ENCODE measurements around the gene AP3B1. TPM values are rescaled to one million over a fixed set of nuclear protein-coding genes. Genes with fewer than 3 reads are reported as not detected.

The AP3B1 gene
- total and polyA plus RNA-seq, 2 donors from 2014 or later = 49.3 to 53.2 TPM

DNA sequence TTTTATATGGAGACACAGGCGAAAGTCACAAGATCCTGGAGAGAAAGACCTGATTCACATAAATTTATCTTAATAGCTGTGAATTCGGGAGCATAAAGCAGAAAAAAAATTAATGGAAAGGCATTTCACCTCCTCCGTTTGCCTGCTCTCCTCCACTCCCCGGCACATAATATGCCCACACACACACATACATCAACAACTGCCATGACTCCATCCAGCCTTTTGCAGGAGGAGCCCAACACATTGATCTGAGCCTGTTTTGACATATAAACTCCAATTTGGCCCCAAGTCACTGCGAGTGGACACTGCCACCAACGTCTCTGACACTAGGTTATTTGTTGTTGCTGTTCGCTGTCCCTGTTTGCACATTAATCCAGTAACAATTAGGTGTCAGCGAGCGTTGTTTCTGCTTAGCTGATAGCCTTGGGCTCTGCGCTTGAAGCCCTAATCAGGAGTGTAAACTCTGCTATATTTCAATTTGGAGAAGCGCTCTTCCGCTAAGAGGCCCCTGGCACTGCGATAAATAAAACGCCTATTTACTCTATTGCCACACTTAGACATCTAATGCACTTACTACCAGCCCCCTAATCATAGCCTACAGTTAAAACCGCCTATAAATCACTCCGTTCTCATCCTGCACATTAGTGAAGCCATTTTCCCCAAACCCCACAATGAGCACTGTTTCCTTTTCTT, 322.6 kb downstream of the AP3B1 start:
- Histone ChIP-seq H3K4me3 (ENCODE audit: low read length in 3 of 3) (peak overlapping the region in 2 of 3 donors; percentile 30 to 45), H3K36me3 (ENCODE audit: control insufficient read depth in 2 of 3, insufficient read depth in 3 of 3, low read length in 3 of 3) (no peaks in the 10 kb centered on the region), H3K27me3 (ENCODE audit: control insufficient read depth, insufficient read depth, low read length) (peaks cover 43% of the 10 kb centered on the region), H3K27ac (ENCODE audit: low read depth in 2 of 2, low read length in 2 of 2) (no peak overlapping the region), H3K9me3 (ENCODE audit: control insufficient read depth in 2 of 3, insufficient read depth in 1 of 3, low read length in 3 of 3) (no peaks in the 10 kb centered on the region), H3K4me1 (ENCODE audit: control insufficient read depth in 2 of 3, insufficient read depth in 2 of 3, low read depth in 1 of 3, low read length in 3 of 3) (peaks cover 0 to 9% (median 5%) of the 10 kb centered on the region in 3 donors), H3K9ac (ENCODE audit: low read length in 3 of 3) (no peak overlapping the region)
- FAIRE-seq (no peak), DNase-seq (peak in 1 of 5 donors; percentile 54)
- TF ChIP-seq, protein P1, sequence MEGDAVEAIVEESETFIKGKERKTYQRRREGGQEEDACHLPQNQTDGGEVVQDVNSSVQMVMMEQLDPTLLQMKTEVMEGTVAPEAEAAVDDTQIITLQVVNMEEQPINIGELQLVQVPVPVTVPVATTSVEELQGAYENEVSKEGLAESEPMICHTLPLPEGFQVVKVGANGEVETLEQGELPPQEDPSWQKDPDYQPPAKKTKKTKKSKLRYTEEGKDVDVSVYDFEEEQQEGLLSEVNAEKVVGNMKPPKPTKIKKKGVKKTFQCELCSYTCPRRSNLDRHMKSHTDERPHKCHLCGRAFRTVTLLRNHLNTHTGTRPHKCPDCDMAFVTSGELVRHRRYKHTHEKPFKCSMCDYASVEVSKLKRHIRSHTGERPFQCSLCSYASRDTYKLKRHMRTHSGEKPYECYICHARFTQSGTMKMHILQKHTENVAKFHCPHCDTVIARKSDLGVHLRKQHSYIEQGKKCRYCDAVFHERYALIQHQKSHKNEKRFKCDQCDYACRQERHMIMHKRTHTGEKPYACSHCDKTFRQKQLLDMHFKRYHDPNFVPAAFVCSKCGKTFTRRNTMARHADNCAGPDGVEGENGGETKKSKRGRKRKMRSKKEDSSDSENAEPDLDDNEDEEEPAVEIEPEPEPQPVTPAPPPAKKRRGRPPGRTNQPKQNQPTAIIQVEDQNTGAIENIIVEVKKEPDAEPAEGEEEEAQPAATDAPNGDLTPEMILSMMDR (IDR thresholded peaks at IDR 0.05; ENCODE audit: borderline replicate concordance, extremely low read depth, insufficient read depth) = no peak
- intact Hi-C loops (cut with DNase I) = no loop called here

GRCh38 chr5:77970891-77971290, 323.6 kb downstream of the AP3B1 start:
- Histone ChIP-seq H3K9ac (ENCODE audit: low read length in 3 of 3) (no peak overlapping the region), H3K27ac (ENCODE audit: low read depth in 2 of 2, low read length in 2 of 2) (no peak overlapping the region), H3K27me3 (ENCODE audit: control insufficient read depth, insufficient read depth, low read length) (peaks cover 43% of the 10 kb centered on the region), H3K36me3 (ENCODE audit: control insufficient read depth in 2 of 3, insufficient read depth in 3 of 3, low read length in 3 of 3) (no peaks in the 10 kb centered on the region), H3K4me1 (ENCODE audit: control insufficient read depth in 2 of 3, insufficient read depth in 2 of 3, low read depth in 1 of 3, low read length in 3 of 3) (peaks cover 0 to 9% (median 5%) of the 10 kb centered on the region in 3 donors), H3K9me3 (ENCODE audit: control insufficient read depth in 2 of 3, insufficient read depth in 1 of 3, low read length in 3 of 3) (no peaks in the 10 kb centered on the region), H3K4me3 (ENCODE audit: low read length in 3 of 3) (no peak overlapping the region)
- DNase-seq (no peak), FAIRE-seq (no peak)
- intact Hi-C loops (cut with DNase I) = no loop called here
- TF ChIP-seq, protein P1 (IDR thresholded peaks at IDR 0.05; ENCODE audit: borderline replicate concordance, extremely low read depth, insufficient read depth) = no peak

- Histone ChIP-seq H3K4me3 (ENCODE audit: low read length in 3 of 3) (no peak overlapping the region), H3K36me3 (ENCODE audit: control insufficient read depth in 2 of 3, insufficient read depth in 3 of 3, low read length in 3 of 3) (no peaks in the 10 kb centered on the region), H3K9ac (ENCODE audit: low read length in 3 of 3) (no peak overlapping the region), H3K27ac (ENCODE audit: low read depth in 2 of 2, low read length in 2 of 2) (no peak overlapping the region), H3K9me3 (ENCODE audit: control insufficient read depth in 2 of 3, insufficient read depth in 1 of 3, low read length in 3 of 3) (no peaks in the 10 kb centered on the region), H3K27me3 (ENCODE audit: control insufficient read depth, insufficient read depth, low read length) (peaks cover 22% of the 10 kb centered on the region), H3K4me1 (ENCODE audit: control insufficient read depth in 2 of 3, insufficient read depth in 2 of 3, low read depth in 1 of 3, low read length in 3 of 3) (no peaks in the 10 kb centered on the region)
- intact Hi-C loops (cut with DNase I) = no loop called here
- no peak for FAIRE-seq
- no peak for DNase-seq
- TF ChIP-seq, protein P1 (IDR thresholded peaks at IDR 0.05; ENCODE audit: borderline replicate concordance, extremely low read depth, insufficient read depth) = no peak
These were observed 330.7 kb downstream of the AP3B1 start for GRCh38 chr5:77963795-77964194.
